Testis (tissue), 2 donors: ENCODE measurements around the gene HPSE.

Experiments used
- CTCF ChIP-seq, 3 experiments: fragments of 450-650 bp in 2 of 3; fragments of 200-600 bp in 1 of 3; sonication (generic) in 1 of 3; IDR thresholded peaks; one replicate each; pipeline ENCODE4 v1.5.1; 2016 to 2019; ENCODE audit warnings: antibody characterized with exemption in 3 of 3, mild to moderate bottlenecking in 2 of 3, moderate library complexity in 1 of 3
- POLR2A ChIP-seq: fragments of 450-650 bp; IDR thresholded peaks from one replicate; pipeline ENCODE4 v1.6.1; 2017; ENCODE audit warnings: antibody characterized with exemption, mild to moderate bottlenecking, moderate library complexity

- TF ChIP-seq CTCF (IDR thresholded peaks at IDR 0.05) (no peak), POLR2A (no peak)
These were observed 58.2 kb downstream of the HPSE start for GRCh38 chr4:83276299-83277040.
